Esophagus (tissue), 2 donors: ENCODE data around the gene STK35. TPM values are rescaled to one million over a fixed set of nuclear protein-coding genes. Genes with fewer than 3 reads are reported as not detected.
"Not testable (repeated sequence)": the region's sequence is repeated elsewhere in the genome, so short reads cannot be mapped to it uniquely, and the experiment has no call there.

Experiments
- H3K27ac ChIP-seq, 2 donors: one replicate each; pipeline ENCODE4 v1.5.1; 2013; ENCODE audit warnings: low read depth in 2 of 2, mild to moderate bottlenecking in 2 of 2, inconsistent platforms in 1 of 2, low read length in 1 of 2, moderate library complexity in 1 of 2
- H3K27me3 ChIP-seq, 2 donors: one replicate each; pipeline ENCODE4 v1.6.1; 2013; ENCODE audit warnings: low read length in 2 of 2, control low read depth in 1 of 2, mild to moderate bottlenecking in 1 of 2; ENCODE audit not compliant: insufficient read depth in 2 of 2, control insufficient read depth in 1 of 2
- H3K36me3 ChIP-seq, 2 donors: one replicate each; pipeline ENCODE4 v1.6.1; 2013; ENCODE audit warnings: low read length in 1 of 2; ENCODE audit not compliant: control insufficient read depth in 2 of 2, insufficient read depth in 2 of 2
- H3K4me1 ChIP-seq, 2 donors: one replicate each; pipeline ENCODE4 v1.6.1; 2013; ENCODE audit warnings: low read length in 1 of 2; ENCODE audit not compliant: control insufficient read depth in 2 of 2, insufficient read depth in 2 of 2
- H3K4me3 ChIP-seq, 2 donors: one replicate each; pipeline ENCODE4 v1.5.1; 2013; ENCODE audit warnings: low read length in 2 of 2, mild to moderate bottlenecking in 2 of 2, low read depth in 1 of 2, moderate library complexity in 1 of 2
- H3K9me3 ChIP-seq, 2 donors: one replicate each; pipeline ENCODE4 v1.6.1; 2013; ENCODE audit warnings: mild to moderate bottlenecking in 2 of 2, low read depth in 1 of 2, low read length in 1 of 2, moderate library complexity in 1 of 2; ENCODE audit not compliant: control insufficient read depth in 2 of 2, insufficient read depth in 1 of 2
- WGBS, 2 donors: extraction: QIAGEN DNeasy Blood & Tissue Kit; methylation state at CpG; one replicate each; pipeline ENCODE4 v1.1.7; 2013; 5-methylcytosine and 5-hydroxymethylcytosine counted together
- polyA plus RNA-seq, 2 donors: library from polyadenylated mRNA; stranded (reverse); fragments of 200-250 nt; gene quantifications; one replicate each; pipeline ENCODE4 v1.2.3, GENCODE V29; 2013
- donor health status: healthy with polysubstance abuse.
- donor health status: Bipolar disorder and iron deficiency.

The STK35 gene
- polyA plus RNA-seq, 2 donors, result 6.9 to 8.0 TPM

GRCh38 chr20:2172305-2173175 is 70.9 kb downstream of the STK35 start:
- H3K36me3 ChIP-seq, result no peaks in the 10 kb centered on the region
- H3K4me1 ChIP-seq, result no peaks in the 10 kb centered on the region
- no peak overlapping the region for H3K4me3 ChIP-seq
- no peaks in the 10 kb centered on the region for H3K9me3 ChIP-seq
- WGBS, 2 donors, result 18 to 22% methylated on average over 17 of the region's 17 CpGs
- no peak overlapping the region for H3K27ac ChIP-seq
- H3K27me3 ChIP-seq, result no peaks in the 10 kb centered on the region

- Histone ChIP-seq H3K4me3 (no peak overlapping the region), H3K27me3 (no peaks in the 10 kb centered on the region), H3K4me1 (no peaks in the 10 kb centered on the region), H3K9me3 (no peaks in the 10 kb centered on the region), H3K27ac (no peak overlapping the region), H3K36me3 (no peaks in the 10 kb centered on the region)
- 57 to 69% methylated on average over 6 of the region's 6 CpGs for WGBS, 2 donors
Measured at GRCh38 chr20:2173186-2173585, 71.6 kb downstream of the STK35 start.

DNA sequence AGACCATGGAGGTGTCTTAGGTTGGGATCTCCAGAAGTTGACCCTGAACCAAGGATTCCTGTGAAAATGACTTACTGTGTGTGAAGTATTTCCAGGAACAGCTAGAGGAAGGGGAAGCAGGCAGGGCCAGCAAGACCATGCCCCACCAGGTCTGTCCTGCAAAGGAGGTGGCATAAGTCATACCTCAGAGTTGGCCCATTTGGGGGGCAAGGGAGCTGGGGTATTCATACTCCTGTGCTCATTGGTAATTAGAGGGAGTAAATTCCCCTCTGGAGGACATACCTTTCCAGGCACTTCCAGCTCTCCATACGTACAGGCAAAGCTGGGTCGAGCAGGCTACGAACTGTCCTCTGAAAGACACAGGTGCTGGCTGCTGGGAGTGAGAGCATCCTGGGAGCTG is 72.4 kb downstream of the STK35 start:
- Histone ChIP-seq H3K9me3 (no peaks in the 10 kb centered on the region), H3K4me3 (no peak overlapping the region), H3K4me1 (no peaks in the 10 kb centered on the region), H3K36me3 (no peaks in the 10 kb centered on the region), H3K27ac (no peak overlapping the region), H3K27me3 (no peaks in the 10 kb centered on the region)
- WGBS, 2 donors, result 85 to 89% methylated on average over 3 of the region's 3 CpGs

DNA sequence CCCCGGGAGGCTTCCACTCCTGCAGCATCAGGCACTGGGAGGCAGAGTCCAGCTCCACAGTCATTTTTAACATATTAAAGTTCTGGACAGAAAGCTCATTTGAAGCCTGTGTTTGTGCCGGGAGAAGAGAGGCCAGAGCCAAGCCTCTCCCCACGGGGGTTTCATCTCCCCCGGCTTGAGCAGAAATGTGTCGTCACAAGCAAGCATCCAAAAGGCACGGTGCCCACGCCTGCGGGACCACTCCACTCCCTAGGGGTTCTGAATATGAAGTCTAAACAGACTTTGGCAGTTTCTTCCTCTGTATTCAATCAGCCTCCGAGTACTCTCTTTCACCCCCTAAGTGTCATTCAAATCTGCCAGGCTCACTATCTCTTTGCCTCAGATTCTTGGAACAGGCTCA is 75.3 kb downstream of the STK35 start:
- Histone ChIP-seq H3K4me1 (no peaks in the 10 kb centered on the region), H3K27me3 (no peaks in the 10 kb centered on the region), H3K4me3 (no peak overlapping the region), H3K27ac (no peak overlapping the region), H3K9me3 (no peaks in the 10 kb centered on the region), H3K36me3 (no peaks in the 10 kb centered on the region)
- WGBS, 2 donors, result 48 to 62% methylated on average over 9 of the region's 9 CpGs

DNA sequence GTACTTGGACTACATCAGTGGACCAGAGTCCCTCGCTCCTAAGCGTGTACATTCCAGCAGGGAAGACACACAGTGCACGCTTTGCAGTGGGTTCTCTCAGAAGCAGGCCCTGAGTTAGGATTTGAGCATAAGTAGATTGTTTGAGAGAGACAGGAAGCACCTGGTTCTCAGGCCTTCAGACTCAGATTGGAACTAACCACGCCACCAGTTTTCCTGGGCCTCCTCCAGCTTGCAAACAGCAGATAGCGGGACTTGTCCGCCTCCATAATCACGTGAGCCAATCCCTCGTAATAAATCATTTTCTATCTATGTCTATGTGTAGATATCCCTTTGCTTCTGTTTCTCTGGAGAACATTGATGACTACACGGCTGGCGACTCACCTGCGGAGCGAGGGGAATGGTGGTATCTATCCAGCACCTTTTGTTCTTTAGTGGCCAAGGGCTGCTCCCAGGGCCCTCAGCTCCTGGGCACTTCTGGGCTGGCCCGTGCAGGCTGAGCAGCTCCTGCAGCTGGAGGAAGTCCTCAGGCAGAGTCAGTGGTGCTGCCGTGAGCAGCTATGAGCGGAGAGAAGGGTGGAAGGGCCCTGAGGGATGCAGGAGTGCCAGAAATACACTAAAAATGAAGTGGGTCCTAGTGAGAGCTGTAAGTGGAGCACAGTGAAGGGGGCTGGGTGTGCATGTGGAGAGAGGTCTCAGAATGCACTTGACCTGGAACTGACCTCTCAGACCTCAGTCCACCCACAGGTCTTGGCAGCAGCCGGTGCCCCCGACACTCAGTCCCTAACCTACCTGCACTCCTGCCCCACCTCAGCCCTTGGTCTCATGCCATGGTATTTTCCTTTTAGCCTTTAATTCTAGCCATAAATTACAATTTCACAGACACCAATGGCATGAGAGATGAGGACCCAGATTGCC is 76.9 kb downstream of the STK35 start:
- Histone ChIP-seq H3K36me3 (no peaks in the 10 kb centered on the region), H3K27me3 (no peaks in the 10 kb centered on the region), H3K4me1 (no peaks in the 10 kb centered on the region), H3K27ac (no peak overlapping the region), H3K4me3 (no peak overlapping the region), H3K9me3 (no peaks in the 10 kb centered on the region)
- 58 to 59% methylated on average over 17 of the region's 17 CpGs for WGBS, 2 donors

GRCh38 chr20:2179233-2179580 is 77.6 kb downstream of the STK35 start:
- Histone ChIP-seq H3K4me3 (no peak overlapping the region), H3K27ac (no peak overlapping the region), H3K4me1 (no peaks in the 10 kb centered on the region), H3K36me3 (no peaks in the 10 kb centered on the region), H3K9me3 (no peaks in the 10 kb centered on the region), H3K27me3 (no peaks in the 10 kb centered on the region)
- WGBS, 2 donors, result 84% methylated on average over 11 of the region's 11 CpGs

- Histone ChIP-seq H3K4me3 (no peak overlapping the region), H3K27ac (no peak overlapping the region), H3K27me3 (no peaks in the 10 kb centered on the region), H3K9me3 (no peaks in the 10 kb centered on the region), H3K36me3 (no peaks in the 10 kb centered on the region), H3K4me1 (no peaks in the 10 kb centered on the region)
- 47 to 66% methylated on average over 2 of the region's 2 CpGs for WGBS, 2 donors
Measured at GRCh38 chr20:2179949-2180348, 78.3 kb downstream of the STK35 start.

DNA sequence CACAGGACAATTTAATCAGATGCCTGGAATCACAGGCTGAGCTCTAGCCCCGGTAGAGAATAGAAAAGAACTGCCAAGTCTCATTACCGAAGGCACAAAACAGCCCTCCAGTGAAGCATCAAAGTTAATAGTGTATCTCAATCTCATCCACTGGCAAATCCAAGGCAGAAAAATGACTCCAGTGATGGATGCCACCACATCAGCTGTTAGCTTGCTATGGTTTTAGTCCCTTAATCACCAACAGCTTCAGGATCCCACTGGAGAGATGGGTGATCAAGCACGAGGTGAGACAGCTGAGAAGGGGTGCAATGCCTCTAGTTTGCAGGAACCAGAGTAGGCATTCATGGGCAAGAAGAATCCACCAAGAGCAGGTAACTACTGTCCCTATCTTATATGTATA is 81.8 kb downstream of the STK35 start:
- Histone ChIP-seq H3K4me3 (no peak overlapping the region), H3K27ac (no peak overlapping the region), H3K36me3 (no peaks in the 10 kb centered on the region), H3K4me1 (no peaks in the 10 kb centered on the region), H3K27me3 (peaks cover 0 to under 1% of the 10 kb centered on the region in 2 donors), H3K9me3 (no peaks in the 10 kb centered on the region)
- WGBS, 2 donors, result 86% methylated on average over 3 of the region's 3 CpGs

DNA sequence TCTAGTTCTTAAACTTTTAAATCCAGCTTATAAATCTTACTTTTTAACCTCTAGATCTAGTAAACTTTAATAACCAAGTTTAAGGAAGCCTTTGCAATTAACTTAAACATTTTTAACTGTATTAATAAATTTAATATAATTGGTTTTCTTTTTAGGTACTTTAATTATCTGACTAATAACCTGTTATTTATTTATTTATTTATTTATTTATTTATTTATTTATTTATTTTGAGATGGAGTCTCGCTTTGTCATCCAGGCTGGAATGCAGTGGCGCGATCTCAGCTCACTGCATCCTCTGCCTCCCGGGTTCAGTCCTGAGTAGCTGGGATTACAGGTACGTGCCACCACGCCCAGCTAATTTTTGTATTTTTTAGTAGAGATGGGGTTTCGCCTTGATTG is 83.3 kb downstream of the STK35 start:
- not testable (repeated sequence) for H3K27ac ChIP-seq, H3K36me3 ChIP-seq, H3K9me3 ChIP-seq, H3K4me1 ChIP-seq, H3K27me3 ChIP-seq, H3K4me3 ChIP-seq
- 98% methylated on average over 7 of the region's 7 CpGs for WGBS, 2 donors
